Stimulated activated CD4-positive, alpha-beta T cell treated with anti-CD3 and anti-CD28 coated beads, Interleukin-15, amount 100 ng/mL, for 24 hours (primary cell): ENCODE data around the gene DNAJC8.

Source experiments
- DNase-seq: peaks from one replicate; pipeline ENCODE4 v3.0.0-alpha.2; 2020

The DNAJC8 gene

DNA sequence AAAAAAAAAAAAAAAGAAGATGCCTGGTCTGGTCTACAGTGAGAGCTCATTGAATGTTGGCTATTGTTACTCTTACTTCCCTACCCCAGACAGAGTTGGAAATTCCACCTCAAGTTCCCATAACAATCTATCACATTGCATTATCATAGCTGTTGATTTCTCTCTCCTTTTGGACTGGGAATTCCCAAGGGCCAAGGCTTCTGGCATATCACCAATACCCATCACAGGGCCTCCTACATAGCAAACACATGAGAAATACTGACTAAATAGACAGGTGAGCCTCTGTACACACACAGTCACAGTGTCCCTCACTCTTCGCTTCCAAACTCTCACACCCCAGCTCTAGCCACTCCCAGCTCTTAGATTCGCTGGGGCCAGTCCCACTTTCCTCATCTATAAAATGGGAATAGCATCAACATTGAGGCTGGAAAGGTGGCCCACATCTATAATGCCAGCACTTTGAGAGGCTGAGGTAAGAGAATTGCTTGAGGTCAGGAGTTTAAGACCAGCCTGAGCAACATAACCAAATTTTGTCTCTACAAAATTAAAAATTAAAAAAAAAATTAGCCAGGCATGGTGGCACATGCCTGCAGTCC, 62.7 kb downstream of the DNAJC8 start:
- no peak for DNase-seq

DNA sequence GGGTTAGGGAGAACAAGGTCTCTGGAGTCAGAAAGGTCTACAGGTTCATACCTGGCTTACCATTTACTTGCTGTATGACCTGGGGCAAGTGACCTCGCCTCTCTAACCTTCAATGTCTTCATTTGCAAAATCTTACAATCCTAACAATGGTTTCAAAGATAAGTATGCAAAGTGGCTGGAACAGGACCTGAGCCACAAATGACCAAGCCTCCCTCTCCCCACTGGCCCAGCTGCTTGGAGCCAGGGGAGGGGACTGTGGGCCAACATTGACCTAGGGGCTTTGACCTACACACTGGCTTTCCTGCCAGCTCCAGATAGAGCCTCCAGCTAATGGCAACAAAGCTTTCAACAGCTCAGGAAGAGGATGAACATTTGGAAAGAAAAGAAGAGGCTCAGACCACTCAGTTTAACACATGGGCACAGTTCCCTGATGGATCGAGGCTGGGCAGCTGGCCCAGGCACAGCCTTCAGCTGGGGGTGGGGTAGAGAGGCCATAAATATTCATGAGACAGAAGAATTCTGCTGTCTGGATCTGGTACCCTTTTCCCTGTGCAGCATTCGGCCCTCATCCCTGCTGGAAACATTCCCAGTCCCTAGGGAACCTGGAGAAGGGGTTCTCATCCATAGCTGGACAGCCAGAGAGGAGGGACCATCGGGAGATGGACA, 69.2 kb downstream of the DNAJC8 start:
- DNase-seq: no peak

DNA sequence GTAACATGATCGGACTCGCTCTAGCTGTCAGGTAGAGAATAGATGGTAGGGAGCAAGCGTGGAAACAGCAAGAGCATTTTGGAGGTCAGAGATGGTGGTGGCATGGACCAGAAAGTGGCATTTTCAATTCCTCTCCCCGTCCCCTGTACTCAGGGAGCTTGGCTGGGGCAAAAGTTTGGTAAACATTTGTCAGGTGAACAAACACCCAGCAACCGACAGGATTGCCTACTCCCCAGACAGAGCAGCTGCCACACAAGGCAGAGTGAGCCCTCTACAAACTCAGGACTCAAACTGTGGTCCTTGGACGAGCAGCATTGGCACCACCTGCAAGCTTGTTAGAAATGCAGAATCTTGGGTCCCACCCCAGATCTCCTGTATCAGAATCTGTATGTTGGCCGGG, 70.7 kb downstream of the DNAJC8 start:
- no peak for DNase-seq

DNA sequence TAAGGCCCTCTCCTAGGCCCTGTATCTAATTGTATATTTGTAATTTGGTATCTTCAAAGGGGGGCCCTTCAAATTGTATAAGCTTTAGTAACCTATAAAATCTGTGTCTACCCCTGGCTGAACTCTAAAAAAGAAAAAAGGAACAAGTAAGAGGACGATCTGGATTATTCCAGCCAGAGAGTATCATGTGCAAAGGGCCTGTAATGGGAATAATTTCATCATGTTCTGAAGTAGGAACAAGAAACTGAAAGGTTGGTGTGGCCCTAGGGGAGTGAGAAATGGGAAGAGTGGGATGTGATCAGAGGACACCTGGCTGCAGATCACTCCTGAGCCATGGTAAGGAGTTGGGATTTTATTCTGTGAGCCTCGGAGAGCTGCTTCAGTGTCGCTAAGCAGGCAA, 71.1 kb downstream of the DNAJC8 start:
- no peak for DNase-seq

DNA sequence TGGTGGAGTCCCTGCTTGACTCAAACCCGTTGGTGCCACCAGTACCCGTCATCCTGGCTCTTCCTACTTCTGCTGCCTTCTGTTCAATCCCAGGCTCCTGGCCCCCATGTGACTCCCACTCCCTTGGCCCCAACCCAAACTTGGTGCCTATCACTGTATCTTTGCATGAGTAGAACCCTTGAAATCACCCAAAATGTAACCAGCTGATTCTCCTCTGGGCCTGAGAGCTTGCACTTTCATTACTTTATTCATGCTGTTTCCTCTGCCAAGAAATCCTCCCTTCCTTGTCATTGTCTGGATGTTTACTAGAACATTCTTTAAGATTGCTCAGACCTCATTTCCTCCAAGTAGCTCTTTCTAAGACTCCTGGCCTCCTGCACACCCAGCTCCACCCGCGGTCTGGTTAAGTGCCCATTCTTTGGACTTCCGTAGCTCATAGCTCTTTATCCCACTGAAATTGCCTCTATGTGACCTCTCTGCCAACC, 72.0 kb downstream of the DNAJC8 start:
- no peak for DNase-seq

DNA sequence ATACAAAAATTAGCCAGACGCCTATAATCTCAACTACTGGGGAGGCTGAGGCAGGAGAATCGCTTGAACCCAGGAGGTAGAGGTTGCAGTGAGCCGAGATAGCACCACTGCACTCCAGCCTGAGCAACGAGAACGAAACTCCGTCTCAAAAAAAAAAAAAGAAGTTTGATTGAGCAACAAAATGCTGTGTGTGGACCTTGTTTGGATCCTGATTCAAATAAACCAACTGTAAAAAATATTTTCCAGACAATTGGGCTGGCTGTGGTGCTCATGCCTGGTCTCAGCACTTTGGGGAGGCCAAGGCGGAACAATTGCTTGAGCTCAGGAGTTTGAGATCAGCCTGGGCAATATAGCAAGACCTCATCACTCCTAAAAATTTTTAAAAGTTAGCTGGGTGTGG, 73.1 kb downstream of the DNAJC8 start:
- no peak for DNase-seq

DNA sequence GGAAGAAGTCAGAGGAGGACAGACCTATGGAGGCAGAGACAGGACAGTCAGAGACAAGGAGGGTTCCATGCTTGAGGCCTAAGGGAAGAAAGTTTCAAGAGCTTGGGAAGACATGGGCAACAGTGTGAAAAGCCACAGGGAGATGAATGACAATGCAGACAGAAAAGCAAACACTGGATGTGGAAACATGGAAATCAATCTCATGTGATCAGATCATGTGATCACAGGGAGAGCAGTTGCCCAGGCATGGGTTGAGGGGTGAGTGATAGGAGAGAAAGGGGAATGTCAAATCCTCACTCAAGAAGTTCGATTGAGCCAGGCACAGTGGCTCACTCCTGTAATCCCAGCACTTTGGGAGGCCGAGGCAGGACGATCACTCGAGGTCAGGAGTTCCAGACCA, 73.6 kb downstream of the DNAJC8 start:
- no peak for DNase-seq

DNA sequence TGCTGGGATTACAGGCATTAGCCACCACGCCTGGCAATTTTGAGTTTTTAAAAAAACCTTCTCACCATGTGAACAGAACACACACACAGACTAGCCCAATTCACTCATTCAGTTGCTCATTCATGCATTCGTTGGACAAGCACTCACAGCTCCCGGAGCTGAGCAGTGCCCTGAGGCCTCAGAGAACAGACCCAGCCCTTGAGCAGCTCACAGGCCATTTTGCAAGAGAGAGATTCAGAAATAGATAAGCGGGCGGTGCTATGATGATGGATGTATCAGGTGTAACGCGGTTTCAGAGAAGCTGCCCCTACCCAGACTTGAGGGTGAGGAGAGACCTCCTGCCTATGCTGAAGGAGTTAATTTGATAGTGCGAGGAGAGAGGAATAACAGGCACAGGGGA, 74.9 kb downstream of the DNAJC8 start:
- no peak for DNase-seq

DNA sequence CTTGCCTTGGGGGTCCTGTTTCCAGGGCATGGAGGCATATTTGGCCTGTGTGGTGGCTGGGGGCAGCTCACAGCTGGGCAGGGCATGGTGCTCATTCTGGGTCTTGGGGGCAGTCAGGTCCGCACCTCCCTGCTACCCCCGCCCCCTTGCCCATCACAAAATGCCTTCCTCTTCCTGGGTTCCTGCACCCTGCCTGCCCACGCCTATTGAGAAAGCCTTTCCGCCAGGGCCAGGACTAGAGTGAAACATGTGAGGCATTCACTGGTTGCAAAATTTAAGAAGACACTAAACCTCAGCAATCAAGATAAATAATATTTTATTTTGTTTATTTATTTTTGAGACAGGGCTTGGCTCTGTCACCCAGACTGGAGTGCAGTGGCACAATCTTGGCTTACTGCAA, 76.0 kb downstream of the DNAJC8 start:
- DNase-seq: no peak

DNA sequence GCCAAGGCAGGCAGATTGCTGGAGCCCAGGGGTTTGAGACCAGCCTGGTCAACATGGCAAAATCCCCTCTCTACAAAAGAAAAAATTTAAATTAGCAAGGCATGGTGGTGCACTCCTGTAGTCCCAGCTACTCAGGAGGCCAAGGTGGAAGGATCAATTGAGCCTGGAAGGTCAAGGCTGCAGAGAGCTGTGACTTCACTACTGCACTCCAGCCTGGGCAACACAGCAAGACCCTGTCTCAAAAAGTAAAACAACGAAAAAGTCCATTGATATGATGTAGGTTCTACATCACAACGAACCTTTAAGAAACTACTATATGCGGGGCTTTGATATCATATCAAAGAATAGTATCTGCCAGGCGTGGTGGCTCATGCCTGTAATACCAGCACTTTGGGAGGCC, 77.2 kb downstream of the DNAJC8 start:
- no peak for DNase-seq

DNA sequence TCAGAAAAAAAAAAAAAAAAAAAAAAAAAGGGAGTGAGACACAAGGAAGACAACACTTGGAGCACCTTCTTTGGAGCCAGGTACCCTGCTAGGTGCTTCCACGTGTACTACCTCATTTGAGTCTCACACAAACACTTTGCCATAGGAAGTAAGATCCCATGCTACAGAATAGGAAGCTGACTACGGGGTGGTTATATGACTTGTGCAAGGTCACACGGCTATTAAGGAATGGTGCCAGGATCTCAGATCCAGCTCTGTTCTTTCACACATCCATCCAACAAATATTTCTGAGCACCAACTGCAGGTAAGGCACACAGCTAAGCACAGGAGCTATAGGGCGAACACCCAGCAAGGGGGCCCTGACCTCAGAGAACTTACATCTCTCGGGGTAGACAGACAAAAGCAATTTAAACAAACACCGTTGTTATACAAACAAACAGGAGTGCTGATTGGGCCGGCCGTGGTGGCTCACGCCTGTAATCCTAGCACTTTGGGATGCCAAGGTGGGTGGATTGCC, 78.7 kb downstream of the DNAJC8 start:
- no peak for DNase-seq
